Stimulated activated CD4-positive, alpha-beta T cell treated with anti-CD3 and anti-CD28 coated beads, TNF-alpha, amount 100 ng/mL, for 1 hour (primary cell): ENCODE results near the gene ORAI2.
"Not testable (repeated sequence)": the region's sequence is repeated elsewhere in the genome, so short reads cannot be mapped to it uniquely, and the experiment has no call there.

ENCODE experiments used
- DNase-seq, 3 donors: peaks; one replicate each; pipeline ENCODE4 v3.0.0-alpha.2; 2020; ENCODE audit warnings: low read depth in 3 of 3, low spot score in 1 of 3

ORAI2 gene

GRCh38 chr7:102433219-102434038, at the start of gene ORAI2:
Gene ORAI2 (plus strand): TSS chr7:102433575. CDS start chr7:102438957, 5,382 bp downstream.
- DNase-seq = peak; percentile 75 to 87 (median 83)

- DNase-seq = no peak
These were observed 46.3 kb upstream of the ORAI2 start for GRCh38 chr7:102387064-102387463.

DNA sequence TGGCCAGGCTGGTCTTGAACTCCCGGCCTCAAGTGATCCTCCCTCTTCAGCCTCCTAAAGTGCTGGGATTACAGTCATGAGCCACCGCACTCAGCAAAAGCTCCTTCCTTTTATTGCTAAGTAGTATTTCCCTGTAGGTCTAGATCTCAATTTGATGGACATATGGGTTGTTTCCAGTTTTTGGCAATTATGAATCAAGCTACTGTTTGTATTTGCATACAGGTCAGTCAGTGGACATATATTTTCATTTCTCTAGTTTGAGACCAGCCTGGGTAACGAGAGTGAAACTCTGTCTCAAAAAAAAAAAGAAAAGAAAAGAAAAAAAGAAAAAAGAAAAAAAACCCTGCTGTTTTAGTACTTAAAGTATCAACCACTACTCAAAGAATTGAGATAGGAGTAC, 43.6 kb upstream of the ORAI2 start:
- DNase-seq = no peak

DNA sequence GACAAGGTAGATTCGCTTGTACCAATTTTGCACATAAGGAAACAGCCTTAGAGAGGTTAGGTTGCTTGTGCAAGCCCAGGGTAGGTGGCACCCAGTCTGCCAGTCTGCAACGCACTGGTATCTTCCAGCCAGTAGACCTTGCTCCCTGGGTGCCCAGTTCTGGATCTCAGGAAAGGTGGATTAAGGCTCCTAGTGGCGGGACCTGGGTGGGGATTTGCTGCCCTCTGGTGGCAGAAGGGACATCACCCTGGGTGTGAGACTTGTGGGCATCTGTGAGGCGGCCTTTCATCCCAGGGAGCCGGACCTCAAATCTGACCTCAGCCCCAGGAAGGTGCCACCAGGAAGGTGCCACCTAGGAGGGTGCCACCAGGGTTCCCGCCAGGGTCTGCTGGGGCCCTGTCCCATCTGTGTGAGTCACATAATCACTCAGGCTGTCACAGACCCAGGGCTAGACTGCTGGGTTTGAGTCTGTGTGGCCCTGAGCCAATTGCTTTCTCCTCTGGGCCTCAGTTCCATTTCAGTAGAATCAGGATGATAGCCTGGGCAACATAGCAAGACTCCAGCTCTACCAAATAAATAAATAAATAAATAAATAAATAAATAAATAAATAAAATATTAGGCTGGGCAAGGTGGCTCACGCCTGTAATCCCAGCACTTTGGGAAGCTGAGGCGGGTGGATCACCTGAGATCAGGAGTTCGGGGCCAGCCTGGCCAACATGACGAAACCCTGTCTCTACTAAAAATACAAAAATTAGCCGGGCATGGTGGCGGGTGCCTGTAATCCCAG, 42.5 kb upstream of the ORAI2 start:
- peak in 2 of 3 donors; percentile 41 to 56 for DNase-seq

GRCh38 chr7:102392330-102392729, 41.0 kb upstream of the ORAI2 start:
- DNase-seq = no peak

DNA sequence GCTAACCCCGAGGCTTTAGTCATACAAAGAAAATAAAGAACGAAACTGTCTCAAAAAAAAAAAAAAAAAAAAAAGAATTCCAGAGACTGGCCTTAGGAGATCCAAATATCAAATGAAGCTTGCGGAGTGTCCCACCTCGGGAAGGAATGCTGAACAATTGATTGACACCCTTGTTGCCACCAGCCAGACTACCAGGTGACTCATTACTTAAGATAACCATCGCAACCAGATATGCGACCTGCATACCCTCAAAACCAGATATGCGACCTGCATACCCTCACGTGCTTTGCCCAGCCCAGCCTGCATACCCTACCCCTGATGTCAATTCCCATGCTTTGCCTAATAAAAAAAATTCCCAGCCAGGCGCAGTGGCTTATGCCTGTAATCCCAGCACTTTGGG, 39.9 kb upstream of the ORAI2 start:
- DNase-seq = no peak

DNA sequence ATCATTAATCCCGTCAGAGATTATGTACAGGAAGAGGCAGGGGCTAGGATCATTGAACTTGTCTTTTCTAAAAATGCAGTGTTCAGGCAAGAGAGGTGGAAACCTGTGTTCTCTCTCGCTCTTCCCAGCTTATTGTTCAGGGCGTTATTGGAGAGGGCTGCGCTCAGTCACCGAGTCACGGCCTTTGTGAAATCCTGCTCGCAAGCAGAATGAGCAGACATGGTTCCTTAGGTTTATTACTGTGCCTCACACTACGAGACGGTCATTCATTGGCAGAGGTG, 37.8 kb upstream of the ORAI2 start:
- DNase-seq = no peak

- peak; percentile 58 to 68 (median 65) for DNase-seq
These were observed 37.3 kb upstream of the ORAI2 start, which contains the start of gene PRKRIP1 for GRCh38 chr7:102395873-102396709. Gene PRKRIP1 (plus strand): TSS chr7:102396363. CDS start chr7:102396412, 49 bp downstream.

- DNase-seq = no peak
These were observed 36.7 kb upstream of the ORAI2 start for GRCh38 chr7:102396710-102397019.

- no peak for DNase-seq
These were observed 34.8 kb upstream of the ORAI2 start for GRCh38 chr7:102398543-102398942.

- no peak for DNase-seq
These were observed 33.0 kb upstream of the ORAI2 start for GRCh38 chr7:102400360-102400759.

DNA sequence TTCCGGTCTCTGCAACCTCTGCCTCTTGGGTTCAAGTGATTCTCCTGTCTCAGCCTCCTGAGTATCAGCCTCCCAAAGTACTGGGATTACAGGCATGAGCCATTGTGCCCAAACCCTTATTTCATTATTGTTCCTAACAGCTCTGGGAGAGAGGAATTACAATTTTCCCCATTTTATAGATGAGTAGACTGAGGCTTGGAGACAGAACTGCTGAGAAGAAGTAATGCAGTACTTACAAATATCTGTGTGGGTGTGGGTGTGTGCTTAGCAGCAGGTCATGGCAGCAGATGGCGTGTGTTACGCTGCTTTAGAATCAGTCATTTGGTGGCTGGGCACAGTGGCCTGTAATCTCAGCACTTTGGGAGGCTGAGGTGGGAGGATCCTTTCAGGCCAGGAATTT, 29.8 kb upstream of the ORAI2 start:
- DNase-seq = no peak

DNA sequence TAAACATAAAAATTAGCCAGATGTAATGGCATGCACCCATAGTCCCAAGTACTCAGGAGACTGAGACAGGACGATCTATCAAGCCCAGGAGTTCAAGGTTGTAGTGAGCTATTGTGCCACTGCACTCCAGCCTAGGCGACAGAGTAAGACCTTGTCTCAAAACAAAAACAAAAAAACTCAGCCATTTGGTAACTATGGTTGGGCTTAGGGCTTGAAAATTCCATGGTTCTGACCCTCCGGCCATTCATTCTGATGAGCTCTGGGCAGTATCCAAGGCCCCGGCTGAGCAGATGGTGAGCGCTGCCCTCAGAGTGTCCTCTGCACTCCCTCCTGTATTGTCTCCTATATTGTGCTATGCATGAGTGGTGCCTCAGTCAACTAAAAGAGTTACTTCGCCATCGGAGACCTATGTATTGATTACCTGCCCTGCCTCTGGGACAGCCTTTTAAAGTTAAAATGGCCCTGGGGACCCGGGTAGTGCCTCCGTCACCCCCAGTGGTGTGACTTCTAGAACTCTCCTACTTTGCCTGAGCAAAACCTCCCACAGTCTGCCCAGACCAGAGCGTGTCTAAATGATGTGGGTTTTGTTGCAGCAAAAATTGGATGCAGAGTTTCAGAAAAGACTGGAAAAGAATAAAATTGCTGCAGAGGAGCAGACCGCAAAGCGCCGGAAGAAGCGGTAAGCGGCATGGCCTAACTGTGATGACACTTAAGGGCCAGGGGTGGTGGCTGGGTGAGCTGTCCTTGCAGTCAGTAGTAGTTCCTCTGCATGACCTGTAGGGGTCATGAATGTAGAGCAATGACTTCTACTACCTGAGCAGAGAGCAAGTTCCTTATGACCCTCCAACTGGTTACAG, 29.1 kb upstream of the ORAI2 start:
- DNase-seq = no peak

DNA sequence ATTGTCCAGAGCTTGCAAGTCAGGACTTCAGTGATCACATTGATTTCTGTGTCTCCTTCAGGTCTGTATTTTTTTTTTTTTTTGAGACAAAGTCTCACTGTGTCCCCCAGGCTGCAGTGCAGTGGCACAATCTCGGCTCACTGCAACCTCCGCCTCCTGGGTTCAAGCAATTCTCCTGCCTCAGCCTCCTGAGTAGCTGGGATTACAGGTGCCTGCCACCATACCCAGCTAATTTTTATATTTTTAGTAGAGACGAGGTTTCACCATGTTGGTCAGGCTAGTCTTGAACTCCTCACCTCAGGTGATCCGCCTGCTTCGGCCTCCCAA, 28.6 kb upstream of the ORAI2 start:
- not testable (repeated sequence) for DNase-seq

- DNase-seq = no peak
These were observed 25.5 kb upstream of the ORAI2 start for GRCh38 chr7:102407910-102408309.

DNA sequence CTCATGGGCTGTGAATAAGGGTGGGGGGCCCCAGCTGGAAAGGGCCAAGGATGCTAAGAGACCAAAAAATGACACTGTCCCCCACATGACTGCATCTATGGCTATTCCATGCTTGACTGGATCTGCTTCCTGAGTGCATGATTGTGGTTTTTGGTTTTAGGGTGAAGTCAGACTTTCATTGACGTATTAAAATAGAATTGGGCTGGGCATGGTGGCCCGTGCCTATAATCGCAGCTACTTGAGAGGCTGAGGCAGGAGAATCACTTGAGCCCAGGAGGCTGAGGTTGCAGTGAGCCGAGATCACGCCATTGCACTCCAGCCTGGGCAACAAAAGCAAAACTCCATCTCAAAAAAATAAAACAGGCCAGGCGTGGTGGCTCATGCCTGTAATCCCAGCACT, 24.8 kb upstream of the ORAI2 start:
- DNase-seq = not testable (repeated sequence)

DNA sequence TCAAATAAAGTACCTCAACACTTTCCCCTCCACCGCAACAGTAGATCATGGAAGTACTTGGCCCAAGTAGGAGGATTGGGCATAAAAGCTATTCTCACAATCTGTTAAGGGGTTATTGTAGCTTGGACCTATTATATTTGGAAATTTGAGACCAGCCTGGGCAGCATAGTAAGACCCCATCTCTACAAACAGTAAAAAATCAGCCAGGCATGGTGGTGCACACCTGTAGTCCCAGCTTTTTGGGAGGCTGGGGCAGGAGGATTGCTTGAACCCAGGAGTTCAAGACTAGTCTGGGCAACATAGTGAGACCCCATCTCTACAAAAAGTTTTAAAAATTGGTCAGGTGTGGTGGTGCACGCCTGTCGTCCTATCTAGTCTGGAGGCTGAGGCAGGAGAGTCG, 24.0 kb upstream of the ORAI2 start:
- DNase-seq = no peak

- no peak for DNase-seq
These were observed 23.3 kb upstream of the ORAI2 start for GRCh38 chr7:102410123-102410522.

GRCh38 chr7:102410918-102411317, 22.5 kb upstream of the ORAI2 start:
- no peak for DNase-seq

DNA sequence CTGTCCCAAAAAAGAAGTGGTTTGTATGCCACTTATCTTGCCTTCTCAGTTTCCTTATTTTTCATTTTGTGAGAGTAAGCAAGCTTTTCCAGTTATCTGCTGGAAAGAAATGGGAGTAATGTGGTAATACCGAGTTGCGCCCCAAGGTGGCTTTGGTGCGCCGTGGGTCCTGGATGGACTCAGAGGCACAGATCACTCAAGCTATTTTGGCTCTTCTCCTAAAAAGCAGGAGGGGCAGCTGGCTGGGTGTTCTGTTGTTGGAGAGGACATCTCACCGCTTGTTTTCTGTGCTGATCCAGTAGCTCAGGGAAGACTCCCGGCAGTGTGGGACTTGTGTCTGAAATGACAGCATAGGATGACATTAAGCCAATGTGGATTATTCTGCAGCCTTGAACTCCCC, 20.8 kb upstream of the ORAI2 start:
- peak in 1 of 3 donors; percentile 17 for DNase-seq

- DNase-seq = no peak
These were observed 20.3 kb upstream of the ORAI2 start for GRCh38 chr7:102413091-102413490.
